Stimulated activated CD4-positive, alpha-beta T cell treated with anti-CD3 and anti-CD28 coated beads, TNF-alpha, amount 100 ng/mL, for 24 hours (primary cell): ENCODE data around the gene RAB29.

ENCODE experiments used
- DNase-seq, 3 experiments: peaks; one replicate each; pipeline ENCODE4 v3.0.0-alpha.2; 2020; ENCODE audit warnings: low read depth in 3 of 3

RAB29 gene

GRCh38 chr1:205764578-205764977, 10.7 kb downstream of the RAB29 start:
- DNase-seq: no peak

DNA sequence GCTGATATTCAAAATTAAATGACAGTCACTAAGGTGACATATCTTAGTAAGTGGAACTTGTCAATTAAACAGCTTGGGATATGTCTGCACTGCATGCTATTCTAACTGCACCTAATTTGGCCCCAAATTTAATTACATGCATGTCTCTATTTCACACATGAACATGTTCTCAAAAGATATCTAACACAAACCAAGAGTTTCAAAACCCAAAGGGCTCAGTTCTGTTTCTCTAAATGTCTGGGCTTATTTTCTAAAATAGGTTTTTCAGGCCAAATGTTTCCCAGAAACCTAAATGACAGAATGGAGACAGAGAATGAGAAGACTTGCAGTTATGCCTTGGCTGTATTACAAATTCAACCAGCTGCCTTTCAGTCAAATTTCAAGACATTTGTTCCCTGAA, 11.3 kb downstream of the RAB29 start:
- no peak for DNase-seq

- DNase-seq: no peak
These were observed 14.7 kb downstream of the RAB29 start for GRCh38 chr1:205760606-205761005.

DNA sequence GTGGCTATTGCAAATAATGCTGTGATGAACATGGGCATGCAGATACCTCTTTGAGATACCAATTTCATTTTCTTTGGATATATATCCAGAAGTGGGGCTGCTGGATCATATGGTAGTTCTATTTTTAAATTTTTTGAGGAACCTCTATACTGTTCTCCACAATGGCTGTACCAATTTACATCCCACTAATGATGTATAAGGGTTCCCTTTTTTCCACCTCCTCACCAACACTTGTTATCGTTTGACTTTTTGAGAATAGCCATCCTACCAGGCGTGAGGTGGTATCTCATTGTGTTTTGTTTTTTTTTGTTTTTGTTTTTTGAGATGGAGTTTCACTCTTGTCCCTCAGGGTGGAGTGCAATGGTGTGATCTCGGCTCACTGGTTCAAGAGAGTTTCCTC, 18.7 kb downstream of the RAB29 start:
- DNase-seq: no peak

DNA sequence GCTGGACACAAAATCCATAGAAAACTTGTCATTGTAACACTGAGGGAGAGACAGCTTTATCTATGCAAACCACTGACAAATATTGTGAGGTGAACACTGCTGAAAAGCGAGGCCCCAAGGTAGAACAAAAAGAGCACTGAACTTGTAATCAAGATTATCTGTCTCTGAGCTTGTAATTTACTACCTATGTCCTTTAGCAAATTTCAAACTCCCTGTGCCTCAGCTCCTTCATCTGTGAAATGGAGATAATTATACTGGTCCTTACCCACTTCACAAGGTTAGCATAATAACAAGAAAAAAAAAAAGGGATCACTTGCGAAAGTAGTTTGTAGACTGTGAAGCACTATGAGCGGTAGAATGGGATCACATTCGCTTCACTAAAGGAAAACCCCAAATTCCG, 20.4 kb downstream of the RAB29 start:
- DNase-seq: no peak

GRCh38 chr1:205751036-205751651, 24.1 kb downstream of the RAB29 start:
- DNase-seq: no peak

DNA sequence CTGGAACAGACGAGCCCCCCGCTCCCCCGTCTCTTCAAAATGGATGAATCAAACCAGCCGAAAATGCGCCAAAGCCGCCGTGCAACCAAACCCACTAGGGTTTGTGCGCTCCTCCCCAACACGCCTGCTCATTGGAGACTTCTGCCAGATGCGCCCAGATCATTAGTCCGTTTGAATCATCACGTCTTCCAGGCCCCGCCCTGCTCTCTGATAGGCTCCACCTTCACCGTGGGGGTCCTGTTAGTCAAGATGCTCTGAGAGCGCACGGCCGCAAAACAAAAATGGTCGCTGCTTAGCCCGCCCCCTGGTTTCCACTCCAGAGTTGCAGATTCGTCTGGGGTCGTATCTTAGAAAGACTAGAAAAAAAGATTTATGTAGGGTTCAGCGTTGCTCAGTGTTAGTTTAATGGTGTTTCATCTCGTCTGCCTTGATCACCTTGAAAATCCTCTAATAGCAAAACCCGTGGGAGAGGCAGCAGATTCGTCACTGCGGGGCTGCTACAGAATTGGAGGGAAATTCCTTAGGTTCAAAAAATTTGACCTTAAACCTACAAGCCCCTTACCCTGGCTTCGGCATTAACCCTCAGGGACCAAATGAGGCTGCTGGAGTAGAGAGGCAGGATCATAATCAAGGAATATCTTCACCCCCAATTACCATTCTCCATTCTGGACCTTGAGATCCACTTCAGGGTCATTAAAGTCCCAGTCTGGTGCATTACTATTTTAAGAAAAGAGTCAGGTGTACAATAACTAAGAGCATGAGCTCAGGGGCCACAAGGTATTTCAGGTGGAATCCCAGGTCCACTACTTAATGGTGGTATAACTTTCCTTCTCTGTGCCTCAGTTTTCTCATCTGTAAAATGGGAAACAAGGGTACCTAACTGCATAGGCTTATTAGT, 24.9 kb downstream of the RAB29 start, which contains the start of gene NUCKS1:
Gene NUCKS1, minus strand, starts transcription at position 45 of the 898 bp plus-strand sequence. CDS start 209 bp downstream, outside the sequence.
- peak; percentile 91 to 96 (median 96) for DNase-seq

DNA sequence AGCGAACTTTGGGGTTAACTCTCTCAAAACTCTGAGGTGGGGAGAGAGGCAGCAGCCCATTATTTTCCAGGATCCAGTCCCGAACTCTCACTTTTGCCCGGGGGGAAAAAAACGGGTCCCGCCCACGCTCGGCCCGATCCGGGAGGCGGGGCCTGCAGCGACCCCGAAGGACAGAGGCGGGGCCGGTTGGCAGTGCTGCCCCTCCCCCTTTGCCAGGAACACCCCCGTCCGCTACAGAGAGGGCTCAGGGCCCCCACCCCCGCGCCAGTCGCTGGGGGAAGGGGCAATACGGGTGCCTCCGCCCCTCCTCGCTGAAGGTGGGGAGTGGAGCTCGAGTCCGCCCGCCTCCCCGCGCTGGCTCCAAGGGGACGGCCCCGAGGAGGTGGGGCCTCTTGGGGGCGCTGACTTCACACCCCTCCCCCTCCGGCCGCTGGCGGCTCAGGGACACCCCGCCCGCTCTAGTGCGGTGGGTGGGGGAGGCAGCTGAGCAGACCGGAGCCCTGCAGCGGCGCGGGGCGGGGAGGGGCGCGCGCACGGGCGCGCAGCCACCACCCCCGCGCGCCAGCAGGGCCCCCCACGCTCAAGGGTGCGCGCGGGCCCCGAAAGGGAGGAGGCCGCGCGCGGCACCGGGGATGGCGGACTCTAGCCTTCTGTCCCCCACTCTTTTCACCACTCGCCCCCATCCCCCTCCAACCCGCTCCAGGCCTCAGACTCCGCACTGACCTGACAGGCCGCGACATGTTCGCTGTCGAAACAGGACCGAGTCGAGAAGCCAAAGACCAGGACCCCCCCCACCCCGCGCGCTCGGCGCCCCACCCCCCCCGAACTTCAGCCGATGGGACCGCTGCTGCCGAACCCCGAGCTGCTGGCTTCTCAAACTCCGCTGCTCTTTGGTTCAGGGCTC, 25.8 kb downstream of the RAB29 start:
- DNase-seq: peak; percentile 89 to 94 (median 93)

GRCh38 chr1:205748403-205749233, 26.7 kb downstream of the RAB29 start:
- DNase-seq: peak in 2 of 3 experiments; percentile 18 to 25

GRCh38 chr1:205746757-205747412, 28.4 kb downstream of the RAB29 start:
- DNase-seq: no peak

- no peak for DNase-seq
These were observed 30.9 kb downstream of the RAB29 start for GRCh38 chr1:205744403-205744802.

DNA sequence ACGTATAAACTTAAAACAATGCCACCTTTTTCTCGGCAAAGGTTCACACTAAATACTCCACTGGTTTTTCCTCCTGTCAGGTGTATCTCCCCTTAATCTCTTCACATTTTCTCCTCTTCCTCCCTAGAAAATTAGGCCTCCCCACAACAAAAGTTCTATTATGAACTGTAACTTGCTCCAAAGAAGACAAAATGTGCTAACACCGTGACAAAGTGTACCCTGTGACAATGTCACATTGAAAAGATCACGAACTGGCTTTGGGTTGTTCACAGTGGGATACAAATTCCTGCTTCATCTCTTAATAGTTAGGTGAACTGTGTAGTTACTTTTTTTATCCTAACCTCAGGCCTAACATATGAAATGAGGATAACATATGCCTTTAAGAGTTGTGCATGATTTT, 31.3 kb downstream of the RAB29 start:
- DNase-seq: no peak

DNA sequence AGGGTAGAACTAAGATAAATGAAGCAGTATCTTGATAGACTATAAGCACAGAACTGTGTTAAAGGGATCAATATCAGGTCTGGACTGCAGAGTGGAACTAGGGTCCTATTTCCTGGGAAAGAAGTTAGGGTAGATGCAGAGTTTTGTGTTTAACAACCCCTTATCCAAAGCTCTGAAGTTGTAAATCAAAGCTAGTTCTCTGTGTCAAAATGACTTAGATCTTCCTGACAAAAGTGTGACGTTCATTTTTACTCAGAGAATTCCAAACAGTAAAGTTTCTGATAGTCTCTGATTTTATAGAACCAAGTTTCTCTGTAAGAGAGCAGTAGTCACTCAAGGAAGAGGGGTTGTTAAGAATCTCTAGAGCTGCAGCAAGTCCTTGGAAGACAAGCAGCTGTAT, 33.6 kb downstream of the RAB29 start:
- no peak for DNase-seq

DNA sequence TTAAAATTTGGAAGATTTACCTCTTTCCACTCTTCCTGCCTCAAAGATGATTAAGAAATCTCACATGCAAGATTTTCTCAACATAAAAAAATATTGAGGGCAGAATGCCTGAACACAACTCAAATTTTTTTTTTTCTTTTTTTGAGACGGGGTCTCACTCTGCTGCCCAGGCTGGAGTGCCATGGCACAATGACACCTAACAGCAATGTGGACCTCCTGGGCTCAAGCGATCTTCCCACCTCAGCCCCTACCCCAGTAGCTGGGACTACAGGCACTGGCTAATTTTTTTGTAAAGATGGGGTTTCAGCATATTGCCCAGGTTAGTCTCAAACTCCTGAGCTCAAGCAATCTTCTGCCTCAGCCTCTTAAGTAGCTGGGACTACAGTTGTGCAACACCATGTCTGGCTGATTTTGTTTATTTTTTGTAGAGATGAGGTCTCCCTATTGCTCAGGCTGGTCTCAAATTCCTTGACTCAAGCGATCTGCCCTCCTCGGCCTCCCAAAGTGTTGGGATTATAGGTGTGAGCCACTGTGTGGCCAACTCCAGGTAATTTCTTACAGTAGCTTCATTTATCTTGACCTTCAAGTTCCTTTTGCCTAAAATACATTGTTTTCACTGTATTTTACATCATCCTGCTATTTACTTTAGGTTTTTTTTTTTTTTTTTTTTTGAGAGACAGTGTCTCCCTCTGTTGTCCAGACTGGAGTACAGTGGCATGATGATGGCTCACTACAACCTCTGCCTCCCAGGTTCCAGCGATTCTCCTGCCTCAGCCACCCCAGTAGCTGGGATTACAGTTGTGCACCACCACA, 35.7 kb downstream of the RAB29 start:
- DNase-seq: no peak

GRCh38 chr1:205735218-205735617, 40.1 kb downstream of the RAB29 start:
- DNase-seq: no peak

DNA sequence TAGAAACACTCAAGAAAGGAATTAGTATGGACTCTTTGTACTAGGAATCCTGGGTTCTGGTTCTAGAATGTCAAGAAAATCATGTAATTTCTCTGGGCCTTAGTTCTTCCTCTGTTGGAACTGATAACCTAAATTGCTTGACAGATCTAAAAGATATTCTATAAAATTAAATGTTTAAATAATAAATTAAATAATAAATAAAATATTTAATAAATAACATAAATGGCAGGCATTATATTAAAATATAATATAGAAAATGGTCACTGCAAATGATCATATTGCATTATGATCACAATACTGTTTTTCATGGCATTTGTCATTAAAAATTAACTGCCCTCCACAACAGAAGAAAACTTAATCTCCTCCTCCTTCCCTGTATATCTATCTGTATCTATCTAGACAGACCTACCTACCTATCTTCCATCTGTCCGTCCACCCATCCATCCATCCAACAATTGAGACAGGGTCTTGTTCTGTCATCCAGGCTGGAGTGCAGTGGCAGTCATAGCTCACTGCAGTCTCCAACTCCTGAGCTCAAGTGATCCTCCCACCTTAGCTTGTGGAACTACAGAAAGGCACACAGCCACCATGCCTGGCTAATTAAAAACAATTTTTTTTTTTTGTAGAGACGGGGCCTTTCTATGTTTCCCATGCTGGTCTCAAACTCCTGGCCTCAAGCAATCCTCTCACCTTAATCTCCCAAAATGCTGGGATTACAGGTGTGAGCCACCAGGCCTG, 41.7 kb downstream of the RAB29 start:
- DNase-seq: no peak

DNA sequence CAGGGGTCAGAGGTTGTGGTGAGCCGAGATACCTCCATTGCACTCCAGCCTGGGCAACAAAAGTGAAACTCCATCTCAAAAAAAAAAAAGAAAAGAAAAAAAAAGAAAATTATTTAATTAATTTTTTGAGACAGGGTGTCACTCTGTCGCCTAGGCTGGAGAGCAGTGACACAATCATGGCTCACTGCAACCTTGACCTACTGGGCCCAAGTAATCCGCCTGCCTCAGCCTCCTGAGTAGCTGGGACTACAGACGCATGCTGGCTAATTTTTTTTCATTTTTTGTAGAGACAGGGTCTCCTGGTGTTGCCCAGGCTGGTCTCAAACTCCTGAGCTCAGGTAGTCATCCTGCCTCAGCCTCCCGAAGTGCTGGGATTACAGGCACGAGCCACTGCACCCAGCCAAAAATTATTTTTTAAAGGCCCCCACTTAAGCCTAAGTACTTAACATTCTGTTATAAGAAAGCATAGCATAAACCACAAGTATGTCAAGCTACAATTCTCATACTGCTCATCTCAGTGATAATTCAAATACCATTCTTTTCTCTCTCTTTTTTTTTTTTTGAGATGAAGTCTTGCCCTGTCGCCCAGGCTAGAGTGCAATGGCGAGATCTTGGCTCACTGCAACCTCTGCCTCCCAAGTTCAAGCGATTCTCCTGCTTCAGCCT, 45.2 kb downstream of the RAB29 start:
- no peak for DNase-seq

DNA sequence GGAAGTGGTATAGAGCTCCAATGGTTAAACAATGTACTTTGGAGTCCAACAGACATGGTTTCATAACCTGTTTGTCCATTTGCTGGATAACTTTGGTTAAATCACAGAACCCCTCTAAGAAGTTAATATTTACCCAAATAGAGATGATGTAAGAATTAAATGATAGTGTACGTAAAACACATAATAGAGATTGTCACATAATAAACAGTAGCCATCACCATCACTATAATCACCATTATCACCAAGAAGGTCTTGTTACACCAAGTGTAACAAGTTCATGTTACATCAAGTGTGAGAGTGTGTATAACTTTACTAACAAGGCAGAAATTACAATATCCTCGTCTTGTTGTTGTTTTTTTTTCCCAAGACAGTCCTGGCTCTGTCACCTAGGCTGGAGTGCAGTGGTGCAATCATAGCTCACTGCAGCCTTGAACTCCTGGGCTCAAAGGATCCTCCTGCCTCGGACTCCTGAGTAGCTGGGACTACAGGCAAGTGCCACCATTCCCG, 48.6 kb downstream of the RAB29 start:
- DNase-seq: no peak
